Measurements from ENCODE around the gene SLC4A1. TPM values are rescaled to one million over a fixed set of nuclear protein-coding genes. Genes with fewer than 3 reads are reported as not detected.

The SLC4A1 gene
- polyA plus RNA-seq, 1 donor (not counting 4 experiments of a cell fraction or from before 2014, with no cell fraction given) = not detected

DNA sequence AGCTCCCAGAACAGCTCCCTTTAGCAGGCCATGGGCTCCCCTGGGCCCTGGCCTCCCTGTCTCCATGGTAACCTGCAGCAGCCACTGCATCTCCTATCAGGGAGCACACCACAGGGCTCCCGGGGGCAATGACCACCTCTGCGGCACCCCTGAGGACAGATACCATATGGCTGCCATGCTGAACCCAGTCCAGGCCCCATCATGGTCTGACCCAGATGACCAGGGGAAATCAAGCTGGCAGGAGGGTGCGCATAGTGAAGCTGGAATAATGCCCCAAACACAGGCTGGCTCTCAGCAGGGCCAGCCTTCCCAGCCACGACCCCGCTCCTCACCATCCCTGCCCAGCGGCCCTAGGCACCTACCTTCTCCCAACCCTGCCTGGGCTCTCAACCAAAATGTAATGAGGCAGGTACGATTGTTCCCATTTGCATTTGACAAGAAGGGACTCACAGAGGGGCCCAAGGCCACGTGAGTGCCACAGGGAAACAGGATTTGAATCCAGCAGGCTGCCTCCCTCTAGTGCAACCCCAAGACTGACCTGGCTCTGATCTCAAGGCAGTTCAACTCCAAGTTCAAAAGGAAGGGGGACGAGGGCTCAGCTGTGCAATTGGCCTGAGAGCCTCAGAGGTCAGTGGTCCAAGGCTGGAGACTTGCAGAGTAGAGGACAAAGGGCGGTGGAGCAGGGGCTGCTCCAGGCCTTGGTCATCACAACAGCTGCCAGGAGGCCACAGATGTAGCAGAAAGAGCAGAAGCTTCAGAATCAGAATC is 42.9 kb upstream of the SLC4A1 start:
- Histone ChIP-seq H3K27me3 (ENCODE audit: control insufficient read depth, extremely low read depth, insufficient read depth, low read length) (peaks cover 23% of the 10 kb centered on the region), H3K9ac (ENCODE audit: control insufficient read depth, extremely low read depth, insufficient read depth, low read length) (no peak overlapping the region), H3K4me3 (ENCODE audit: control insufficient read depth in 2 of 3, extremely low read depth in 1 of 3, insufficient read depth in 2 of 3, low read depth in 1 of 3, low read length in 3 of 3) (no peak overlapping the region), H3K4me1 (ENCODE audit: control insufficient read depth, extremely low read depth, insufficient read depth, low read length) (peaks cover 15% of the 10 kb centered on the region), H3K27ac (ENCODE audit: control insufficient read depth, insufficient read depth, low read length) (no peak overlapping the region), H3K4me2 (ENCODE audit: control insufficient read depth, extremely low read depth, insufficient read depth, low read depth, low read length) (no peak overlapping the region), H3K9me3 (ENCODE audit: control insufficient read depth, low read depth, low read length) (no peaks in the 10 kb centered on the region), H3K79me2 (ENCODE audit: control insufficient read depth, insufficient read depth, low read length) (no peaks in the 10 kb centered on the region), H3K9me1 (ENCODE audit: control insufficient read depth, extremely low read depth, insufficient read depth, low read length) (no peaks in the 10 kb centered on the region), H3K36me3 (ENCODE audit: control insufficient read depth in 2 of 2, extremely low read depth in 1 of 2, insufficient read depth in 2 of 2, low read length in 2 of 2) (no peaks in the 10 kb centered on the region), H4K20me1 (ENCODE audit: control insufficient read depth, extremely low read depth, insufficient read depth, low read length) (no peaks in the 10 kb centered on the region), H2AFZ (ENCODE audit: control insufficient read depth, low read length) (no peak overlapping the region)
- TF ChIP-seq, protein P1, sequence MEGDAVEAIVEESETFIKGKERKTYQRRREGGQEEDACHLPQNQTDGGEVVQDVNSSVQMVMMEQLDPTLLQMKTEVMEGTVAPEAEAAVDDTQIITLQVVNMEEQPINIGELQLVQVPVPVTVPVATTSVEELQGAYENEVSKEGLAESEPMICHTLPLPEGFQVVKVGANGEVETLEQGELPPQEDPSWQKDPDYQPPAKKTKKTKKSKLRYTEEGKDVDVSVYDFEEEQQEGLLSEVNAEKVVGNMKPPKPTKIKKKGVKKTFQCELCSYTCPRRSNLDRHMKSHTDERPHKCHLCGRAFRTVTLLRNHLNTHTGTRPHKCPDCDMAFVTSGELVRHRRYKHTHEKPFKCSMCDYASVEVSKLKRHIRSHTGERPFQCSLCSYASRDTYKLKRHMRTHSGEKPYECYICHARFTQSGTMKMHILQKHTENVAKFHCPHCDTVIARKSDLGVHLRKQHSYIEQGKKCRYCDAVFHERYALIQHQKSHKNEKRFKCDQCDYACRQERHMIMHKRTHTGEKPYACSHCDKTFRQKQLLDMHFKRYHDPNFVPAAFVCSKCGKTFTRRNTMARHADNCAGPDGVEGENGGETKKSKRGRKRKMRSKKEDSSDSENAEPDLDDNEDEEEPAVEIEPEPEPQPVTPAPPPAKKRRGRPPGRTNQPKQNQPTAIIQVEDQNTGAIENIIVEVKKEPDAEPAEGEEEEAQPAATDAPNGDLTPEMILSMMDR (optimal IDR thresholded peaks at IDR 0.05 in 1 of 3, IDR thresholded peaks at IDR 0.05 in 1 of 3, conservative IDR thresholded peaks at IDR 0.05 in 1 of 3; ENCODE audit: extremely low read depth in 1 of 3, insufficient read depth in 2 of 3, low read length in 3 of 3) = no peak
- TF ChIP-seq EZH2 (IDR thresholded peaks at IDR 0.05; ENCODE audit: low read length) = no peak
- DNase-seq (ENCODE audit: low read depth, low spot score) (no peak), FAIRE-seq (no peak)
- dilution Hi-C loops (cut with MboI; ENCODE audit: extremely low pct_ligation_motif_present, low sequenced_read_pairs) = no loop called here

DNA sequence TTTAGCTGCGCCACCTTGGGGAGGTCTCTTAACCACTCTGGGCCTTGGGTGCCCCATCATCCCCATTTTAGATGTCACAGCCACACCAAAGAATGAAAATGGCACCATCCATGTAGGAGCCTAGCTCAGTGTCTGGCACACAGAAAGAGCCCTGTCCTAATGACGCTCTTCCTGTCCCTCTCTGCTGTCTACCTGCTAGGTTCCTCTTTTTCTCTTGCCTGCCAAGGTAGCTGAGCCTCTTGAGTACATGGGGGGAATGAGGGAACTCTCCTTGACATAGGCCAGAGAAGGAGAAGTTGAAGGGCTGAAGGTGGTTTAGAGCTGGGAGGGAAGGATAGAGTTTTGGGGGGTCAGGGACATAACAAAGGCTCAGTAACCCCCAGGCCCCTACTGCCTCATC is 42.3 kb upstream of the SLC4A1 start:
- no peaks in the 10 kb centered on the region for H3K9me3 ChIP-seq (ENCODE audit: control insufficient read depth, low read depth, low read length)
- dilution Hi-C loops (cut with MboI; ENCODE audit: extremely low pct_ligation_motif_present, low sequenced_read_pairs) = no loop called here
- no peak overlapping the region for H3K4me3 ChIP-seq (ENCODE audit: control insufficient read depth in 2 of 3, extremely low read depth in 1 of 3, insufficient read depth in 2 of 3, low read depth in 1 of 3, low read length in 3 of 3)
- no peak for DNase-seq (ENCODE audit: low read depth, low spot score)
- H2AFZ ChIP-seq (ENCODE audit: control insufficient read depth, low read length) = no peak overlapping the region
- no peak overlapping the region for H3K9ac ChIP-seq (ENCODE audit: control insufficient read depth, extremely low read depth, insufficient read depth, low read length)
- H4K20me1 ChIP-seq (ENCODE audit: control insufficient read depth, extremely low read depth, insufficient read depth, low read length) = no peaks in the 10 kb centered on the region
- no peaks in the 10 kb centered on the region for H3K36me3 ChIP-seq (ENCODE audit: control insufficient read depth in 2 of 2, extremely low read depth in 1 of 2, insufficient read depth in 2 of 2, low read length in 2 of 2)
- TF ChIP-seq, protein P1 (optimal IDR thresholded peaks at IDR 0.05 in 1 of 3, IDR thresholded peaks at IDR 0.05 in 1 of 3, conservative IDR thresholded peaks at IDR 0.05 in 1 of 3; ENCODE audit: extremely low read depth in 1 of 3, insufficient read depth in 2 of 3, low read length in 3 of 3) = no peak
- no peak for TF ChIP-seq EZH2 (IDR thresholded peaks at IDR 0.05; ENCODE audit: low read length)
- no peaks in the 10 kb centered on the region for H3K79me2 ChIP-seq (ENCODE audit: control insufficient read depth, insufficient read depth, low read length)
- H3K4me2 ChIP-seq (ENCODE audit: control insufficient read depth, extremely low read depth, insufficient read depth, low read depth, low read length) = no peak overlapping the region
- peaks cover 12% of the 10 kb centered on the region for H3K4me1 ChIP-seq (ENCODE audit: control insufficient read depth, extremely low read depth, insufficient read depth, low read length)
- peaks cover 19% of the 10 kb centered on the region for H3K27me3 ChIP-seq (ENCODE audit: control insufficient read depth, extremely low read depth, insufficient read depth, low read length)
- FAIRE-seq = no peak
- no peaks in the 10 kb centered on the region for H3K9me1 ChIP-seq (ENCODE audit: control insufficient read depth, extremely low read depth, insufficient read depth, low read length)
- H3K27ac ChIP-seq (ENCODE audit: control insufficient read depth, insufficient read depth, low read length) = no peak overlapping the region

All from keratinocyte (primary cell).